SIG-M5 (cell line): Measurements from ENCODE around the gene PUM2.

Source experiments
- DNase-seq: peaks from one replicate; lab custom pipeline; 2025; lab: John Stamatoyannopoulos, UW

PUM2 gene

DNA sequence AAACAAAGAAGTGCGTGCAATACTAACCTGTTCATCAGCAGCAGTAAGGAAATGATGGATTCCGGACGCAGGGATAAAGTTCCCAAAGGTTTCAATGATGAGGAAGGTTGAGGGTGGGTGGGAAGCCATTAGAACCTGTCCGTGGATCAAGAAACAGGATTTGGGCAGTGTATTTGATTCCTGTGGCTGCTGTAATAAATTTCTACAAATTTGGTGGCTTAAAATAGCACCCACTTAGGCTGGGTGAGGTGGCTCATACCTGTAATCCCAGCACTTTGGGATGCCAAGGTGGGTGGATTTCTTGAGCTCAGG lies 120.6 kb downstream of the PUM2 start:
- no peak for DNase-seq

DNA sequence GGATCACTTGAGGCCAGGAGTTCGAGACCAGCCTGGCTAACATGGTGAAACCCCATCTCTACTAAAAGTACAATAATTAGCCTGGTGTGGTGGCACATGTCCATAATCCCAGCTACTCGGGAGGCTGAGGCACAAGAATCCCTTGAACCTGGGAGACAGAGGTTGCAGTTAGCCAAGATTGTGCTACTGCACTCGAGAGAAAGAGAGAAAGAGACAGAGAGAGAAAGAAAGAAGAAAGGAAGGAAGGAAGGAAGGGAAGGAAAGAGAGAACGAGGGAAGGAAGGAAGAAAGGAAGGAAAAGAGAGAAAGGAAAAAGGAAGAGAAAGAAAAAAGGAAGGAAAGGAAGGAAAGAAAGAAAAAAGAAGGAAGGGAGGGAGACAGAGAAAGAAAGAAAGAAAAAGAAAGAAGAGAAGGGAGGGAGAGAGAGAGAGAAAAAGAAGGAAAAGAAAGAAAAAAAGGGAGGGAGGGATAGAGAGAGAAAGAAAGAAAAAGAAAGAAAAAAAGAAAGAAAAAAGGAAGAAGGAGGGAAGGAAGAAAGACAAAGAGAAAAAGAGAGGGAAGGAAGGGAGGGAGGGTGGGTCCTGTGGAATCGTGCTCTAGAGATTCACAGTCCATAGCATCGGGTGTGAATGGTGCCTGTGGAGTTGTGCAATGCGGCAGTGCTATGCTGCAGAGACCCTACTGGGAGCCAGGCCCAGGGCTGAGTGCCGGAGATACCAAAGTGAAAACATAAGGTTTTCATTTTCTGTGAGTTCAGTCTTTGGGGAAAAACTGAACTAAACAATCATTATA lies 121.1 kb downstream of the PUM2 start:
- DNase-seq = no peak

DNA sequence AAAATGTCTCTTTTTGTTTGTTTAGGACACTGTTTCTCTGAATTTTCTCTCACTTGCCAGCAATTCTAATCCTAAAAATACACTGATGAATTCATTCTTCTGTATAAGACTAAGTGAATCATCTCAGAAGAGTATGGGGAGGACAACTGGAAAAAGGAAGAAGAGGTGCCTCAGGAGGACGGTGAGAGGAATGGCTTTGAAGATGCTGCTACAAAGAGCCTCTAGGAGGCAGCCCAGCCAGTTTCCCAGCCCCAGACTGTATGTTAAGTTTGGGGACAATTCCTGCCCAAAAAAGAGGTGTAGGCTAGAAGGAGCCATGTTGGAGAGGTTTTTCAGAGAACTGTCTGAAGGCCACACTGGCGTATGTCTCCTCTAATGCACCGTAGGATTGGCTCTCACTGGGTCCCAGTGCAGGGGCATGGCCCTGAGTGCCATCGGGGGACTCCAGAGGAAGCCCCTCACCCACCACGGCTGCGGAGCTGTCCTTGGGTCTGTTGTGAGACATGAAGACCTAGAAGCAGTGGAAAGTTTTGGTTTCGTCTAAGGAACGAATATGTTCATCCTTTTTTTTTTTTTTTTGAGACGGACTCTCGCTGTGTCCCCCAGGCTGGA lies 122.6 kb downstream of the PUM2 start:
- no peak for DNase-seq

DNA sequence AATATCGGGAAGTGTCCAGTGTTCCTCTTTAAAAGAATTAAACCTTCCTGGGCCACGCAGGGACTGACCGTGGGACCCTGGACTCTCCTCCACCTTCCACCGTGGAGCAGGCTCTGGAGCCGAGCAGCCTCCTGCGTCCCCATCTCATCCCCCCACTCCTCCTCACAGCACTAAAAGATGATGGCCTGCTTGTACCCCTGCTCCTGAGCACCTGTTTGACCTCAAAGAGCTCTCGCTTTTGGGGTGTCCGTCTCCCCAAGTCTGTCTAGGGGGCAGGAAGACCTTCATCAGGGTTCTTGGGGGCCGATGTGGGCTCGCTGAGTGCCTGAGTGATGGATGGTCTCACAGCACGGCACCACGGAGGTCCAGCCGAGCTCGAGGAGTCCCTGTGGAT lies 124.5 kb downstream of the PUM2 start:
- DNase-seq = no peak

DNA sequence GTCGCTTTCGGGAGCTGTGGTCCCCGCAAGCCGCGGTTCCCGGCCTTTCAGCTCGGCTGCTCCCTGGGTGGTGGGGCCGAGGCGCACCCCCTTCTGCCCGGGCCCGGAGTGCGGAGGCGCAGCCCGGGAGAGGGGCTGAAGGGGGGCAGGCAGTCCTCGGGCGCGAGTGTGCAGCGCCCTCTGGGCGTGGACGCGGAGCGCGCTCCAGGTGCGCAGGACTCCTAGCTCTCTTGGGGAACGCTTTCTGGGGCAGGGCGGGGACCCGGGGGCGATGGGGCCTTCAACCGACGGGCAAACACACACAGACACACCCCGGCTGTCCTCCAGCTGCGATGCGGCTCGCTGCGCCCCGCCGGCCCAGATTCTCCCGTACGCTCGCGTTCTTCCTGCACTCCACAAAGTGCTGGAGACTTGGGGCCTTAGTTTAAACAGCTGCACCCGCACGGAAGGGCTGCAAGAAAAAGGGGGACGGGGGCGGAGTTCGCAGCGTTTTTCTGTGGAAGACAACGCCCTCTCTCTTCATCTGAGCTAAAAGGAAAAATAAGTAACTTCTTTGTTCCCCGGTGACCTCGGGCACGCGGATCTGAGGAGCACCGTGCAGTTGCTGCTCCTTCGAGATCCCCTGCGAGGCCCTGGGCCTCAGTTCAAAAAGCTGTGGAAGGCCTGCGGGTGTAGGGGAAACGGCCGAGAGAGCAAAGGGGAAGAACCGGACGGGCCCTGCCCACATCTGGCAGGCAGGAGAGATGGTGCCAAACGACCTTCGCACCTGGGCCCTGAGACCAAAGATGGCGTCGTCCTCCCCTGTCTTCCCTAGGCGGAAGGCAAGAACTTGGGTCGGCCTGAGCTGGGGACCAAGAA lies 125.1 kb downstream of the PUM2 start:
- DNase-seq = no peak

DNA sequence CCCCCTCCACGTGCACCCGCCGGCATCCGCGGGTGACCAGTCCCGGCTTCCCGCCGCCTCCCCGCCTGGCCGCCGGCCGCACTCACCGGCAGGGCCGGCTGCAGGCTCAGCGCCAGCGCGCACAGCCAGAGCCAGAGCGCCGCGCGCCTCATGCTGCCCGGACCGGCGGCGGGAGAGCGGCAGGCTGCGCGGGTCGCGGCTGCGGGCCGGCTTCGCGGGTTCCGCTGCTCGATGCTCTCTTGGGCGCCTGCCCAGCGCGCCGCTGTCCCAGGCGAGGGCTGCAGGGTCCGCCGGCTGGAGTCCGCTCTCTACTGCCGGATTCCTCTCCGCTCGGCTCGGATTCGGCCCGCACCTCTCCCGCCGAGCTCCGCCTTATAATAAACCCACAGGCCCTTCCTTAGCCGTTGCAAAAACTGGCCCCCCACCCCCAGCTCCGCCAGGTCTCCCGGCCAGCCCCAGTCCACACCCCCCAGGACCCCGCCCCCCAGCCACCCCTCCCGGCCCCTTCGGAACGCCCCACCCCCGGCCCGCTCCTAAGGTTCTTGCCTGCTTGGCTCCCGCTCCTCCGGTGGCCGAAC lies 125.8 kb downstream of the PUM2 start, which contains the start of gene SDC1:
SDC1 (minus strand) TSS at position 415 of the 578 bp plus-strand sequence; CDS start at position 152, 263 bp downstream.
- no peak for DNase-seq

DNA sequence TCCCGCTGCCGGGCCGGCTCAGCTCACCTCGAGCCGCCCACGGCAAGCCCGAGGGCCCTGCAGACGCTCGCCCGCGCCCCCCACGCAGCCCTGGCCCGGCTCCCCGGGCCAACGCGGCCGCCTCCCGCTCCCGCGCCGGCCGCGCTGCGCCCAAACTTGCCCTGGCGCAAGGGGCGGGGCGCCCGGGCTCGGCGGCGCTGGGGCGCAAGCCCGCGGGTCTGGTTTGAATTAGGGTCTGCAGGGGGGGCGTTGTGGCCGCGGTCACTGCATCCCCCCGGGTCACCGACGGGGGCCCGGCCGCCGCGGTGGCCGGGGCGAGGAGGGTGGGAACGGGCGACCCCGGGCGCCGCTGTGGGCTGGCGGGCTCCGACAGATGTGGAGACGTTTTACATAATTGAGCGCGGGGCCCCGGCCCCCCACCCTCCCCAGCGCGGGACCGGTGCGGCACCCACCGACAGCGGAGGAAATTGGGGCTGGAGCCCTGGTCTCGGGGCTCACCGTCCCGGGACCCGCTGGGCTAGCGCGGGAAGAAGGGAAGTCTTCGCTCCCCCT lies 126.4 kb downstream of the PUM2 start:
- DNase-seq = no peak

DNA sequence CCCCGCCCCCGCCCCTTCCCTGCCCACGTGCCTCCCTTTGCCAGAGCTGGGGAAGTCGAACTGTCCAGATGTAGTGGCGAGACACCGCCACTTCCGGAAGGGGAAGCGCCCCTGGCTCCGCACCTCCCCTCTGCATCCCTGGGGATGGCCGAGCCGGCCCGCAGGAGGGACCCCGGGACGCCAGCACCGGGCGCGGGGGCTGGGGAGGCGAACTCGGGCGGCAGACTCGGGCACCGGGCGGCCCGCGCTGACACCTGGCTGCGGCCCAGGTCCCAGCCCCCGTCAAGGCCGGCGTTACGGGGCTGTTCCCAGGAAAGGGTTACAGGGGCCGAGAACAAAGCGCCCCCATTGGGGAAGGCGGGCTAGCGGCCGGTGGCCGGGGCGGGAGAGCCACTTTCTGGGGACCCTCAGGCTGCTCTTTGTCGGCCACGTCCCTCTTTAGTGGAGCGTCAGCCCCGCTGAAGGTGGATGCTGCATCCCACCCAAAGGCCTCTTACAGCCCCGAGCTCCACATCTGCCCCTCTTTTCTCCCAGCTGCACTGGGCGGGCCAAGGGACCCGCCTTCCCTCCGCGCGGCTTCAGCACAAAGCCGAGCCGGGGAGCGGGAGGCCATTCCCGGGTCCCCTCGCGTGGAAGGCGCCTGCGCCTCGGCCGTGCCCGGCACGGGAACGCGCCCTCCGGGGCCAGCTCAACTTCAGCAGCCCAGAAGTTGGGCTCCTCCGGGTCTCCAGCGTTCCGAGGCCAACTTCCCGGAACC lies 127.1 kb downstream of the PUM2 start:
- DNase-seq = no peak

DNA sequence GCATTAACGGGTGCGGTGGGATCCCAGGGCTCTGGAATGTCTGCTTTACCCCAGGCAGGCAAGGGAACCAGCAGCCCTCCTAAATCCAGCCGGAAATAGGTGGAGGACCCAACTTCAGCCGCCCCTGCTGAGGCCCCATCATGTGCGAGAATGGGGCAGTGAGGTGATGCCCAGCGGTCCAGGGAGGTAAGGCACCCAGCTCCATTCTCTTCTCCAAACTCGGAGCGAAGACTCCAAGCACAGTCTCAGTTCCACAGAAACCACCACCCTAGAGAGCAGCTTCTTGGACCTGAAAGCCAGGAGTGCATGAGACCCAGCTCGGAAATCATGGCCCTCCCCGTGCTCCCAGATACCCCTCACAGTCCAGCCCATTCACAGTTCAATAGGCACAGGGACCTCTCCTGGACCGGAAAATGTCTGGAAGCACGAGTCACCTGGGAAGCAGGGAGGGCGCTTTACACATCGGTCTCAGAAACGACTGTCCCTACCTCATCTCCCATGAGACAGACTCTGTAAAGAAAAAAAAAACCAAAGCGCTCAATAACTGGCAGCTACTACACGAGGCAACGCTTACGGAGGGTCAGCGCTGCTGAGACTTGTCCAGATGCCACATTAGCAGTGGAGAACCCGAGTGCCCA lies 127.8 kb downstream of the PUM2 start:
- no peak for DNase-seq

DNA sequence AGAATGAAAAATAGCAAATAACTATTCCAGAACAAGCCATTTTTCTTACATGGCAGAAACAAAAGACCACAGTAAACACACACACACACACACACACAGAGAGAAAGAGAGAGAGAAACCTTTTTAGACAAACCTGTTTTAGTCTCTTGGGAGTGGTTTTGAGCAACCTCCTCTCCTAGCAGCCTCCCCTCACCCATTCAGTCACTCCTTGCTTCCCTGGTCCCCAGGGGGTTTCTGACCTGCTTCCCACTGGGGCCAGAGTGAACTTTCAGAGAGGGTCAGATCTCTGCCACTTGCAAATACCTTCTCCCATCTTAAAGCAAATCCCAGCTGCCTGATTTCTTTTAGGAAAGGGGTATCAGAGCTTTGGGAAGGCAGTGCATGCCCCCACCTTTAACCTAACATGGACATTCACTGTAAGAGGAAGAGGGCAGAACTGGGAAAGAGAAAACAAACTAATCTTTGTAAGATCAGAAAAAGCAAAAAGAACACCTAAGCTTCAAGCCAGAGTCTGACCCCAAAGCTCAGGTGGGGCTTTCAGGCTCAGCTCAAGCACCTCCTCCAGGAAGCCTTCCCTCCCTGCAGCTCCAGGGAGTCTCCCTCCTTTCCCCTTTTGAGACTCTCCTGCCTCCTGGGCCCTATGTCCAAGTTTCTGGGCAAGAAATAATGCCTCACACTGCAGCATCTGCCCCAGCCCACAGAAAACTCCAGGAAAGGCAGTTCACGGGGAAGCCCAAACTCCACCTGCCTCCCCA lies 128.5 kb downstream of the PUM2 start:
- DNase-seq = no peak

DNA sequence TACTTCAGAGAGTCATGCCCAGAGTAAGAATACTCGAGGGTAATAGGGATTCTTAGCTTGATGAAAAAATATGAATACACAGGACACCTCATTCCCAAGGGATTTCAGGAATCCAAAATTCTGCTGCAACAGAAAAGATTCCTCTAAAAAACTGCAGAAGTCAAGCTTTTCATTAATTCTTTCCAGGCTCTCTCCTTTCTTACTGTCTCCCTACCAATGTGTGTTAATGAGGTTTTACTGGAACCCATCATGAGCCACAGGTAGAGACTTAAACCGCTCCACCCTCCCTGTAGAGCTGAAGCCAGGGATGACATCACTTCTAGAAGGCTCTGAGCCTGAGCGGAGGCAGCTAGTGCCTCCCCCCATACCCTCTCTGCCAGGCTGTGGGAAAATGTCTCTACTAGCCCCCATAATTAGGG lies 129.1 kb downstream of the PUM2 start:
- DNase-seq = no peak

DNA sequence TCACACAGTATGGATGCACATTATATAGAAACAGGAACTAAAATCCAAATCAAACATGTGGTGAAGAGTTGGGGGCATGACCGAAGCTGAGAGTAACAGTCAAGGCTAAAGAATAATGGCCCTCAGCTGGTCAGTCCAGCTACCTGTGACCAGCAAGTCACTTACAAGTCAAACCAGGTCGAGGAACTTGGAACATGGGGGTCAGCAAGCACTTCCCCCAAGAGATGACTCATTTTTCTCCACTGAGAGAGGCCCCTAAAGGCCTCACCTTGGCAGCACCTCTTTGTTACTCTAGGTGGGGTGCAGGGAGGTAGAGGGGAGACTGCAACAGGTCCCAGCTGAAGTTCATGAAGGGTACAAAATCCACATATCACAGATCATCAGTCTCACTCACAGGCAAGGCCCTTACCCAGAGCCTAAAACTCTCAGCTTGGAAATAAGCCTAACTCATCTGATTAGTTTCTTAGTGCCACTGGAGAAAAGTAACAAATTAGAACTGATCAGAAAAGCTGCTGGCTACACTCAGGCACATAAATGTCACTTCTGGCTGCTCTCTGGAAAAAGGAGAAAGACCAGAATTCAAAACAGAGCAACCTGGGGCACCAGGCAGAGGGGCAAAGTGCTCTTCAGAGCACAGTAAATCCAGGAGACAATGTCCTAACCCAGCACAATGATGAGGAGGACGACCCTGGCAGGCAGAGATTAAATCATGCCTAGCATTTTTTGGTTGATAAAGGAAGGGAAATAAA lies 129.7 kb downstream of the PUM2 start:
- no peak for DNase-seq

DNA sequence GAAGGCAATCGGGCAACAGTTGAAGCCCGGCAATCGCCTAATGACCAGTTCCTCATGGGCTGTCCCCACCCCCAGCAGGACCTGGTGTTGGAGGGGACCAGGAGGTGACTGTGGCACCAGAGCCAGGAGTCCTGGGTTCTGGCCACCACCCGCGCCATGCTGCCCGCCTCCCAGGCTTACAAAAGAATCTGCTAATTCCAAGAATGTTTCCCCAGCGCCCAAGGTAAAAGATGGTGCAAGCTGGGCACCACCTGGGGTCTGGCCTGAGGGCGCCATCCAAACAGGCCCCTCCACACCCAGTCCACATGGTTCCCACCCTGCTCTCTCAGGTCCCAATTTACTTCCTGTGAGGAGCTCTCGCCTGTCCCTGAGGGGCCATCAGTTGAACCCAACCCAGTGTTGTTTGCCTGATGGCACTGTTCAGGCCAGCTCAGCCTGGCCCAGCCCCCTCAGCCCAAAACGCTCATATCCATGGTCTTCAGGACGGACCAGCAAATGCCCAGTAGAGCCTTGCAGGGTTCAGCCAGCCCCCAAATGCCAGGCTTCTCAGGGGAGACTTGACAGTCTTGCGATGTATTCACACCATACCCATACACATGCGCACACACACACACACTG lies 130.8 kb downstream of the PUM2 start:
- no peak for DNase-seq

DNA sequence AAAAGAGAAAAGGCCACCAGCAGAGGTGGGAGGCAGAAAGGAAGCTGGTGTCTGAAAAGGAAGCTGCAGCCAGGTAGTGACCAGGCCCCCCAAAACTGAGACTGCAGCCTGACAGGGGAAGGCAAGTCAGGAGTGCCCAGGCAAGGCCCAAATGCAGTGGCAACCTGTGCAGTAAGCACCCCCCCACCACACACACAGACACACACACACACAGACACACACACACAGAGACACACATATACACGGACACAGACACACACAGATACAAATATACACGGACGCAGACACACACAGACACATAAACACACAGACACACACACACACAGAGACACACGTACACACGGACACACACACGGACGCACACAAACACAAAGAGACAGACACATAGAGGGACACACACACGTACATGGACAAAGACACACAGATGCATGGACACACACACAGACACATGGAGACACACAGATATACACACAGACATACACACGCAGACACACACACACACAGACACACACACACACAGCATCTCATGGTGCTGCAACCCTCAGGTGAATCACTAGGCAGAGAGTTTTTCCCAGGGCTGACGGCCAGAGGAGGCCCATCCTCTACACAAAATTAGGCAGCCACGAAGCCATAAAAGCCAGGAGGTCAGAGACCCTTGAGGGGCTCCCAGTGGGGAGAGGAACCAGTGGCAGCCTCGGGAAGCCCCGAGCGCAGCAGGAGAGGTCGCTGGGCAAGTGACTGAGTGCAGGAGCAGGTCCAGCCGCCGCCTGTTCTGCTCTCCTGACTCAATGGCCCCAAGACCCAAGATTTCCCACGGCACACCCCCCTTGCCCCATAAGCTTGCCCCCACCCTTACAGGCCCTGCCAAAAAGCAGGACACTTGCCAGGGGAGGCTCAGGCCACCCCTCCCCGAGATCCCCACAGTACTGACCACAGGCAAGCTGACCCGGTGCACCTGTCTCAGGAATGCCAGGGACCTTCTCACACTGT lies 132.0 kb downstream of the PUM2 start:
- no peak for DNase-seq

DNA sequence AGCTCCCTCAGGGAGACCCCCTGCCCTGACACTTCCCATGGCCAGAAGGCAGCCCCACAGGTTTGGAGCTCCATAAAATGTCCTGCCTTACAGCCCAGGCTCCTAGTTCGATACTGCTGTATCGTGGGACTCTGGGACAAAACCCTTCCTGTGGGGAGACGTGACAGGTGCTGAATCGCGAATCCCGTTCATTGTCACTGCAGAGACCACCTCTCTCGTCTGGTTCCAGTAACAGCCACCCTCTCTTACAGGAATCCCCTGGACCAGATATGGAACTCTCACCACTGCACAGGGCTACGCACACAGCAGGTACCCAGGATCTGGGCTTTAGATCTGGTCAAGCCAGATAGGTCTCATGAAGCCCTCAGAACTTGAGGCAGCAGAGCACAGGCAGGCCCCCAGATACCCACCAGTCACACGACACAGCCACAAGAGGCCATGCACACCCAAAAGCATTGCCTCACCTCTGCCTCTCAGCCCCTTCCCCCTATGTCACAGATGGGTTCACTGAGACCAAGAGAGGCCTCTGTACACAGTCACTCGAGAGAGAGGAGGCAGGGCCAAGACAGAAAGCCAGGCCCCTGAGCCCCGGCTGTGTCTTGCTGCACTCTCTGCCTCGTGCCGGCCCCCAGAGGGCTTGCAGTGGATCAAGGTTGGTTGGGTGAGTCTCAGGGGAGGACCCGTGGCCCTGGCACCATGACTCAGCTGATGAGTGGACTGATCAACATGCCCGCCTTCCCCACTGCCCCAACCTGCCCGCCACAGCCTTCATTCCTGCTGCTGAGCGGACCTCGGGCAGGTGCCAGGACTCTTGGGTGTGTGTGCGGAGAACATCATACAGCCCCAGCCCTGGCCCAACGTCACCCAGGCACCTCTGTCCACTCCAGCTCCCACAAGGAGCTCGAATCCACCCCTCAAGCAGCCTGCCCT lies 133.3 kb downstream of the PUM2 start:
- DNase-seq = no peak

DNA sequence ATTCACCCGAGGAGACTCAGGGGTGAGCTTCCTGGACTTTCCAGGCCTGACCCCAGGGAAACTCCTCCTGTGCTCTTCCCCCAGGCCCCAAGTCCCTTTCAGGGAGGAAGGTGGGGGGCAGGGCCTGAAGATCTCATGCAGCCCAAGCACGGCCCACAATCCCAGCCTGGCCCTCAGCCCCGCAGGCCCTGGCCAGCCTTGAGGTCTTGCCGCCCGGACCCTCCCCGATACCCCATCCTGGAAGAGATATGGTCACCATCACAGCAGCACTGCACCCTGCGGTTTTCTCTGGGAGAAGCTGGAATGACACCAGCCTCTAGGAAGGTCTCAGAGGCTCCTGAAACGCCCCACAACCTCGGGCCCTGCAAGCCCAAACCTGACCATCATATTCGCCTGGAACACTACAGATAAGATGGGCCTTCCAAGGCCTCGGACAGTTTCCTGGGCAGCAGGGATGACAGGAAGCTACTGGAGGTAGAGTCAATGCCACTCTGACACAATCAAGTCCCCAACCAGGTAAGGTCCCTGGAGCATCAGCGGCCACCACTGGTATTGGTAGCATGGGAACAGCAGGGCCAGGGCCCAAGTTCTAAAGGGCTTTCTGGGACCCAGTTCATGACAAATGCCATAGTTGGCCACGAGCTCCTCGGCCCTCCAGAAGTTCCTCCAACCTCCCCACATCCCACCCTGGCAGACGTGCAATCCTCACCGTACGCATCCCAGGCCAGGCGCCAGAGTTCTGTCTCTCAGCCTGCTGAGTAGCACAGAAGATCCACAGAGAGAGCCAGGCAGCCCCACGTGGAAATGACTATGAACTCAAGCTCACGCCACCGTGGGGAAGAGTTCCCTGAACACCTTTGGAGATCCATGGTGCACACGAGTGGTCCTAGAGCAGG lies 134.3 kb downstream of the PUM2 start:
- DNase-seq = no peak
